Measurements from ENCODE around the gene PRSS21. TPM values are rescaled to one million over a fixed set of nuclear protein-coding genes. Genes with fewer than 3 reads are reported as not detected.

The PRSS21 gene
- total and polyA plus RNA-seq, 12 donors: 0.20 TPM; not detected in 11

GRCh38 chr16:2852003-2852730, 35.1 kb downstream of the PRSS21 start:
- intact Hi-C loops (cut with DNase I): no loop called here

DNA sequence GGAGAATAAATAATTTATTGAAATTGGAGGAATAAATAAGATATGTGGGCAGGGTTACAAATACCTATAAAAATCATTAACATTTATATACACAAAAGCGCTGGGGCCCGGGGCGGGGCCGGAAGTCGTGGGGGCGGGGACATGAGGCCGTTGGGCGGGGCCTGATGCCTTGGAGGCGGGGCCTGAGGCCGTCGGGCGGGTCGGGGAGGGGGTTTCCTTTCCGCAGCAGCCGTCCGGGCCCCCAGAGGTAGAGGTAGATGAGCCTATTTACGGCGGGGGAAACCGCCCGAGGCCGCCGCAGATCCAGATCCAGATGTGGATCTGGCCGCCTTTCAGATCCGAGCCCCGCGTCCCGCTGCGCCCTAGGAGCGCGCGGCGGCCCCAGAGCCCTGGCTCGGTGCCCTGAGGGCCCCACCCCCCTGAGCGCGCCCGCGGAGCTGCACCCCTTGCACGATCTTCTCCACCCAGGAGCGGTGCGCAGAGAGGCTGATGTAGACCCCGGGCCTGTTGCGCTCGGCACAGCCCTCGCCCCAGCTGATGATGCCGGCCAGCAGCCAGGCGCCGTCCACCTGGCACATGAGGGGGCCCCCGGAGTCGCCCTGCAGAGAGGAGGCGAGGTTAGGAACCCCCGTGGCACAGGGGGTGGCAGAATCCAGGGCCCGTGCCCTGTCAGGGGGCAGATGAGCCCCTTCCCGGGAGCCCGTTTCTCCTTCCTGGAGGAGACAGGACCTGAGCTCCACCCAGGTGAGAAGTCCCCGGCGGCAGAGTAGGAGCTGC, 35.9 kb downstream of the PRSS21 start:
- Histone ChIP-seq H3K4me1 (peaks cover 0 to 6% (median 0%) of the 10 kb centered on the region in 9 donors), H3K9me3 (peaks cover 0 to 18% (median 0%) of the 10 kb centered on the region in 11 donors), H3K36me3 (no peaks in the 10 kb centered on the region), H3K27me3 (peaks cover 1 to 66% (median 51%) of the 10 kb centered on the region in 7 donors), H3K27ac (no peak overlapping the region), H3K4me3 (no peak overlapping the region)
- TF ChIP-seq, protein P1, sequence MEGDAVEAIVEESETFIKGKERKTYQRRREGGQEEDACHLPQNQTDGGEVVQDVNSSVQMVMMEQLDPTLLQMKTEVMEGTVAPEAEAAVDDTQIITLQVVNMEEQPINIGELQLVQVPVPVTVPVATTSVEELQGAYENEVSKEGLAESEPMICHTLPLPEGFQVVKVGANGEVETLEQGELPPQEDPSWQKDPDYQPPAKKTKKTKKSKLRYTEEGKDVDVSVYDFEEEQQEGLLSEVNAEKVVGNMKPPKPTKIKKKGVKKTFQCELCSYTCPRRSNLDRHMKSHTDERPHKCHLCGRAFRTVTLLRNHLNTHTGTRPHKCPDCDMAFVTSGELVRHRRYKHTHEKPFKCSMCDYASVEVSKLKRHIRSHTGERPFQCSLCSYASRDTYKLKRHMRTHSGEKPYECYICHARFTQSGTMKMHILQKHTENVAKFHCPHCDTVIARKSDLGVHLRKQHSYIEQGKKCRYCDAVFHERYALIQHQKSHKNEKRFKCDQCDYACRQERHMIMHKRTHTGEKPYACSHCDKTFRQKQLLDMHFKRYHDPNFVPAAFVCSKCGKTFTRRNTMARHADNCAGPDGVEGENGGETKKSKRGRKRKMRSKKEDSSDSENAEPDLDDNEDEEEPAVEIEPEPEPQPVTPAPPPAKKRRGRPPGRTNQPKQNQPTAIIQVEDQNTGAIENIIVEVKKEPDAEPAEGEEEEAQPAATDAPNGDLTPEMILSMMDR (IDR thresholded peaks at IDR 0.05): no peak
- 35 to 43% methylated on average over 46 to 56 of the region's 56 CpGs for WGBS, 2 donors
- intact Hi-C loops (cut with DNase I): no loop called here
- no peak for ATAC-seq
- no peak for DNase-seq

More at GRCh38 chr16:2852003-2852730, 35.1 kb downstream of the PRSS21 start:
- DNase-seq: no peak
- Histone ChIP-seq H3K27me3 (peaks cover 0 to 64% (median 43%) of the 10 kb centered on the region in 7 donors), H3K4me3 (no peak overlapping the region), H3K27ac (no peak overlapping the region), H3K36me3 (no peaks in the 10 kb centered on the region), H3K9me3 (peaks cover 0 to 18% (median 0%) of the 10 kb centered on the region in 11 donors), H3K4me1 (no peaks in the 10 kb centered on the region)
- TF ChIP-seq, protein P1 (IDR thresholded peaks at IDR 0.05): no peak
- ATAC-seq: no peak
- 88 to 91% methylated on average over 16 of the region's 16 CpGs for WGBS, 2 donors

- DNase-seq: no peak
- 71 to 76% methylated on average over 18 of the region's 18 CpGs for WGBS, 2 donors
- intact Hi-C loops (cut with DNase I): no loop called here
These were observed 36.6 kb downstream of the PRSS21 start for GRCh38 chr16:2853531-2854073.

More at GRCh38 chr16:2853531-2854073, 36.6 kb downstream of the PRSS21 start:
- no peak for ATAC-seq
- no peak overlapping the region for H3K4me3 ChIP-seq
- H3K27ac ChIP-seq: no peak overlapping the region
- no peaks in the 10 kb centered on the region for H3K36me3 ChIP-seq
- TF ChIP-seq, protein P1 (IDR thresholded peaks at IDR 0.05): no peak
- H3K4me1 ChIP-seq: peaks cover 0 to 9% (median 0%) of the 10 kb centered on the region in 9 donors
- H3K9me3 ChIP-seq: peaks cover 0 to 14% (median 0%) of the 10 kb centered on the region in 11 donors
- peaks cover 7 to 68% (median 52%) of the 10 kb centered on the region in 7 donors for H3K27me3 ChIP-seq
